HepG2 (cell line): Measurements from ENCODE around the gene UBE2D3. TPM values are rescaled to one million over a fixed set of nuclear protein-coding genes. Genes with fewer than 3 reads are reported as not detected.
A peak's percentile ranks its signal among the peaks of the same experiment; 100 is the strongest.

Experiments used
- E2F2 ChIP-seq: sonication (generic); formaldehyde crosslinking; IDR thresholded peaks from 2 replicates; pipeline ENCODE4 v1.4.0; 2020; ENCODE audit warnings: missing genetic modification reagents, borderline replicate concordance
- ETV5 ChIP-seq: IDR thresholded peaks from 2 replicates; pipeline ENCODE4 v1.6.1; 2018; ENCODE audit warnings: missing biosample characterization, missing genetic modification reagents, inconsistent platforms, borderline replicate concordance
- FOXA3 ChIP-seq: IDR thresholded peaks from 2 replicates; pipeline ENCODE4 v1.6.1; 2016; ENCODE audit warnings: missing genetic modification reagents, missing compliant biosample characterization
- FOXP1 ChIP-seq, 2 experiments: fragments of 450-650 bp in 1 of 2; IDR thresholded peaks; 2 replicates each; pipeline ENCODE4 v1.6.1; 2017 to 2018; ENCODE audit warnings: antibody characterized with exemption in 1 of 2
- FOXP4 ChIP-seq: sonication (generic); formaldehyde crosslinking; IDR thresholded peaks from 2 replicates; pipeline ENCODE4 v1.4.0; 2020; ENCODE audit warnings: missing genetic modification reagents
- GTF2F1 ChIP-seq: fragments of 150-350 bp; IDR thresholded peaks from 2 replicates; pipeline ENCODE4 v1.6.1; 2014; ENCODE audit warnings: low read length
- HNF4A ChIP-seq: sonication (generic); formaldehyde crosslinking; IDR thresholded peaks from 2 replicates; pipeline ENCODE4 v1.4.0; 2020; ENCODE audit warnings: missing genetic modification reagents
- HNF4G ChIP-seq, 2 experiments: sonication (generic) in 1 of 2; formaldehyde crosslinking in 1 of 2; IDR thresholded peaks; 2 replicates each; pipeline versions ENCODE4 v1.4.0 to v1.6.1; 2011 to 2020; ENCODE audit warnings: borderline replicate concordance in 2 of 2, low read depth in 2 of 2, mild to moderate bottlenecking in 2 of 2, low read length in 1 of 2, missing genetic modification reagents in 1 of 2, moderate library complexity in 1 of 2
- NFYC ChIP-seq: IDR thresholded peaks from 2 replicates; pipeline ENCODE4 v1.6.1; 2016; ENCODE audit warnings: missing genetic modification reagents, missing compliant biosample characterization
- NONO ChIP-seq, 2 experiments: fragments of 450-650 bp in 1 of 2; sonication (generic) in 1 of 2; formaldehyde crosslinking in 1 of 2; IDR thresholded peaks in 1 of 2; conservative IDR thresholded peaks in 1 of 2; 2 replicates each; pipeline versions ENCODE4 v1.6.1 to v1.8.0; 2017 to 2022; ENCODE audit warnings: mild to moderate bottlenecking in 1 of 2, missing genetic modification reagents in 1 of 2, moderate library complexity in 1 of 2
- PRDM10 ChIP-seq: sonication (generic); formaldehyde crosslinking; IDR thresholded peaks from 2 replicates; pipeline ENCODE4 v1.4.0; 2020; ENCODE audit warnings: low read depth, missing genetic modification reagents
- SIN3B ChIP-seq: fragments of 150-350 bp; IDR thresholded peaks from 2 replicates; pipeline ENCODE4 v1.6.1; 2014; ENCODE audit warnings: low read length
- SOX6 ChIP-seq, 2 experiments: fragments of 450-650 bp in 1 of 2; sonication (generic) in 1 of 2; formaldehyde crosslinking in 1 of 2; IDR thresholded peaks; 2 replicates each; pipeline versions ENCODE4 v1.4.0 to v1.6.1; 2017 to 2020; ENCODE audit warnings: antibody characterized with exemption in 1 of 2, mild to moderate bottlenecking in 1 of 2, missing genetic modification reagents in 1 of 2
- SP5 ChIP-seq: IDR thresholded peaks from 2 replicates; pipeline ENCODE4 v1.6.1; 2016; ENCODE audit warnings: low read depth, borderline replicate concordance
- TGIF2 ChIP-seq: IDR thresholded peaks from 2 replicates; pipeline ENCODE4 v1.6.1; 2016; ENCODE audit warnings: control low read depth, missing compliant biosample characterization
- ZBTB37 ChIP-seq: sonication (generic); formaldehyde crosslinking; IDR thresholded peaks from 2 replicates; pipeline ENCODE4 v1.4.0; 2020; ENCODE audit warnings: mild to moderate bottlenecking, missing genetic modification reagents
- ZNF263 ChIP-seq: sonication (generic); formaldehyde crosslinking; IDR thresholded peaks from 2 replicates; pipeline ENCODE4 v1.4.0; 2020; ENCODE audit warnings: missing genetic modification reagents
- ZNF282 ChIP-seq: fragments of 450-650 bp; IDR thresholded peaks from 2 replicates; pipeline ENCODE4 v1.6.1; 2018; ENCODE audit not compliant: partially characterized antibody
- ZNF775 ChIP-seq: sonication (generic); formaldehyde crosslinking; IDR thresholded peaks from 2 replicates; pipeline ENCODE4 v1.4.0; 2020; ENCODE audit warnings: missing genetic modification reagents, mild to moderate bottlenecking, moderate library complexity, borderline replicate concordance
- polyA plus RNA-seq, 8 experiments: library from polyadenylated mRNA; depleted of rRNA in 3 of 8; stranded (reverse) in 7 of 8; unstranded in 1 of 8; fragments of >200 nt; fragmentation: Illumina TruSeq in 4 of 8; extraction: Trizol in 4 of 8; gene quantifications; 2 replicates each; pipeline versions ENCODE4 v1.2.1 to v1.2.3, GENCODE V29; 2011 to 2016; ENCODE audit warnings: low read depth in 4 of 8, missing spikeins in 1 of 8, mixed read lengths in 1 of 8; ENCODE audit not compliant: insufficient read depth in 1 of 8
- total RNA-seq, 5 experiments: library from RNA; depleted of rRNA; stranded (reverse); fragments of >200 nt; fragmentation: Illumina TruSeq; extraction: Trizol; gene quantifications; 2 replicates each; pipeline ENCODE4 v1.2.3, GENCODE V29; 2016; ENCODE audit warnings: low read depth in 1 of 5

UBE2D3 gene
- total and polyA plus RNA-seq, 2 of the 13 experiments (the other 11 are each of a cell fraction or from before 2014, with no cell fraction given) = 224 to 293 TPM

- no peak for TF ChIP-seq PRDM10 (CRISPR knock-in tag)
- TF ChIP-seq FOXP4 = no peak; the same call in 1 of the 2 replicates
- TF ChIP-seq ZBTB37 = no peak
- TF ChIP-seq ETV5 = peak; percentile 54; the same call in 1 of the 2 replicates
- peak; percentile 61; the same call in 1 of the 2 replicates for TF ChIP-seq TGIF2 (CRISPR knock-in tag)
- TF ChIP-seq E2F2 (CRISPR knock-in tag) = no peak
- TF ChIP-seq SOX6 (IDR thresholded peaks at IDR 0.05) = no peak
- peak; percentile 39; the same call in 1 of the 2 replicates for TF ChIP-seq SOX6 (CRISPR knock-in tag; IDR thresholded peaks at IDR 0.05)
- TF ChIP-seq GTF2F1 = no peak
- TF ChIP-seq SP5 = peak; percentile 56
- no peak for TF ChIP-seq ZNF775 (CRISPR knock-in tag)
- TF ChIP-seq HNF4A (CRISPR knock-in tag) = peak; percentile 78
- no peak for TF ChIP-seq SIN3B
- 0 out of 2 replicates have a peak, but pooled peaks have one; percentile 11 for TF ChIP-seq NFYC (CRISPR knock-in tag)
- no peak for TF ChIP-seq NONO (IDR thresholded peaks at IDR 0.05)
- 0 out of 2 replicates have a peak, but pooled peaks have one; percentile 32 for TF ChIP-seq NONO (CRISPR knock-in tag; conservative IDR thresholded peaks at IDR 0.05)
- peak; percentile 53 for TF ChIP-seq FOXA3 (CRISPR knock-in tag)
- no peak for TF ChIP-seq FOXP1 (IDR thresholded peaks at IDR 0.05)
- 0 out of 2 replicates have a peak, but pooled peaks have one; percentile 27 for TF ChIP-seq FOXP1 (CRISPR knock-in tag; IDR thresholded peaks at IDR 0.05)
- no peak for TF ChIP-seq ZNF263
- TF ChIP-seq HNF4G (IDR thresholded peaks at IDR 0.05; ENCODE audit: borderline replicate concordance, low read depth, low read length) = no peak
- peak; percentile 41; the same call in 1 of the 2 replicates for TF ChIP-seq HNF4G (CRISPR knock-in tag; IDR thresholded peaks at IDR 0.05; ENCODE audit: borderline replicate concordance, low read depth)
- no peak for TF ChIP-seq ZNF282
Measured at GRCh38 chr4:102778720-102779119, 48.6 kb downstream of the UBE2D3 start (continued).
